ENCODE results near the gene PGA4.
A peak's percentile ranks its signal among the peaks of the same experiment; 100 is the strongest.
"Not testable (repeated sequence)": the region's sequence is repeated elsewhere in the genome, so short reads cannot be mapped to it uniquely, and the experiment has no call there.

The PGA4 gene

GRCh38 chr11:61250796-61251765 lies 28.9 kb downstream of the PGA4 start:
- DNase-seq (ENCODE audit: low read depth in 2 of 2) = not testable (repeated sequence)

GRCh38 chr11:61252332-61252731 lies 30.2 kb downstream of the PGA4 start:
- not testable (repeated sequence) for DNase-seq (ENCODE audit: low read depth in 2 of 2)

- peak in 1 of 2 donors; percentile 40 for DNase-seq (ENCODE audit: low read depth in 2 of 2)
These were observed 32.4 kb downstream of the PGA4 start for GRCh38 chr11:61254403-61255025.

GRCh38 chr11:61256710-61257482 lies 34.7 kb downstream of the PGA4 start:
- no peak for DNase-seq (ENCODE audit: low read depth in 2 of 2)

GRCh38 chr11:61258546-61258945 lies 36.4 kb downstream of the PGA4 start:
- no peak for DNase-seq (ENCODE audit: low read depth in 2 of 2)

- DNase-seq (ENCODE audit: low read depth in 2 of 2) = no peak
These were observed 37.2 kb downstream of the PGA4 start for GRCh38 chr11:61259363-61259762.

- DNase-seq (ENCODE audit: low read depth in 2 of 2) = no peak
These were observed 42.2 kb downstream of the PGA4 start for GRCh38 chr11:61264371-61264770.

GRCh38 chr11:61264795-61265194 lies 42.6 kb downstream of the PGA4 start:
- no peak for DNase-seq (ENCODE audit: low read depth in 2 of 2)

- DNase-seq (ENCODE audit: low read depth in 2 of 2) = no peak
These were observed 43.2 kb downstream of the PGA4 start for GRCh38 chr11:61265357-61265756.

GRCh38 chr11:61266602-61267001 lies 44.5 kb downstream of the PGA4 start:
- no peak for DNase-seq (ENCODE audit: low read depth in 2 of 2)

GRCh38 chr11:61267437-61267841 lies 45.3 kb downstream of the PGA4 start:
- no peak for DNase-seq (ENCODE audit: low read depth in 2 of 2)

- DNase-seq (ENCODE audit: low read depth in 2 of 2) = no peak
These were observed 46.6 kb downstream of the PGA4 start for GRCh38 chr11:61268588-61269250.

- DNase-seq (ENCODE audit: low read depth in 2 of 2) = no peak
These were observed 48.4 kb downstream of the PGA4 start for GRCh38 chr11:61270354-61271076.

- no peak for DNase-seq (ENCODE audit: low read depth in 2 of 2)
These were observed 50.6 kb downstream of the PGA4 start for GRCh38 chr11:61272731-61273130.

GRCh38 chr11:61273178-61274078 lies 51.3 kb downstream of the PGA4 start:
- no peak for DNase-seq (ENCODE audit: low read depth in 2 of 2)

GRCh38 chr11:61274084-61274483 lies 51.9 kb downstream of the PGA4 start:
- DNase-seq (ENCODE audit: low read depth in 2 of 2) = no peak

GRCh38 chr11:61275191-61275590 lies 53.0 kb downstream of the PGA4 start:
- DNase-seq (ENCODE audit: low read depth in 2 of 2) = no peak

GRCh38 chr11:61277186-61278000 lies 55.2 kb downstream of the PGA4 start:
- no peak for DNase-seq (ENCODE audit: low read depth in 2 of 2)

GRCh38 chr11:61278001-61278470 lies 55.9 kb downstream of the PGA4 start:
- DNase-seq (ENCODE audit: low read depth in 2 of 2) = no peak
